DMS 273 (cell line): ENCODE data around the gene TMEM209.

ENCODE experiments used
- DNase-seq: peaks from one replicate; lab custom pipeline; 2025; ENCODE audit not compliant: unreplicated experiment; lab: John Stamatoyannopoulos, UW

TMEM209 gene

DNA sequence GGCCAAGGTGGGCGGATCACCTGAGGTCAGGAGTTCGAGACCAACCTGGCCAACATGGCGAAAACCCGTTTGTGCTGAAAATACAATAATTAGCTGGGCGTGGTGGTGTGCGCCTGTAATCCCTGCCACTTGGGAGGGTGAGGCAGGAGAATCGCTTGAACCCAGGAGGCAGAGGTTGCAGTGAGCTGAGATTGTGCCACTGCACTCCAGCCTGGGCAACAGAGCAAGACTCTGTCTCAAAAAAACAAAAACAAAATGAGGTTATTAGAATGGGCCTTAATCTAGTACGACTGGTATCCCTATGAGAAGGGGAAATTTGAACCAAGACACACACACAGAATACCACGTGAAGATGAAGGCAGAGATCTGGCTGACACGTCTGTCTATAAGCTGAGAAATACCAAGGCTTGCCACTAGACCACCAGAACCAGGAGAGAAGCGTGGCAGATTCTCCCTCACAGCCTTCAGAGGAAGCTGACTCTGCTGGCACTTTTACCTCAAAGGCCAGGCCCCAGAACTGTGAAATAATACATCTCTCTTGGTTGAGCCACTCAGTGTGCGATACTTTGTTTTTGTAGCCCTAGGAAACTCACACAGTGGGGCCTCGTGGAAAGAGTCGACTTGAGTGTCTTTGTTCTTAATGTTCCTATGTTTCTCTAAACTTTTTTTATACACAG is 59.6 kb downstream of the TMEM209 start:
- DNase-seq = no peak

GRCh38 chr7:130144312-130145171 is 60.7 kb downstream of the TMEM209 start:
- no peak for DNase-seq

DNA sequence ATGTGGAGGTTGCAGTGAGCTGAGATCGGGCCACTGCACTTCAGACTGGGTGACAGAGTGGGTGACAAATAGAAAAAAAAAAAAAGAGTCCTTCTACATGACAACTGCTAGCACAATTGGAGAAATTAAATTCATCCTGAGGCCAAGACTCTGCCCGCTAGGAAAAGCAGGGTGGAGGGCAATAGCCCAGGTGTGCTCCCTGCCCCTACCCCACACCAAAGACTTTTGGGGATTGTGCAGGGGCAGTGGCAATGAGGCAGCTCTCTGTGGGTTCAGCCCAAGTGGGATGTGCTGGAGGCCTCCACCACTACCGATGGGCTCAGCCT is 61.3 kb downstream of the TMEM209 start:
- no peak for DNase-seq

DNA sequence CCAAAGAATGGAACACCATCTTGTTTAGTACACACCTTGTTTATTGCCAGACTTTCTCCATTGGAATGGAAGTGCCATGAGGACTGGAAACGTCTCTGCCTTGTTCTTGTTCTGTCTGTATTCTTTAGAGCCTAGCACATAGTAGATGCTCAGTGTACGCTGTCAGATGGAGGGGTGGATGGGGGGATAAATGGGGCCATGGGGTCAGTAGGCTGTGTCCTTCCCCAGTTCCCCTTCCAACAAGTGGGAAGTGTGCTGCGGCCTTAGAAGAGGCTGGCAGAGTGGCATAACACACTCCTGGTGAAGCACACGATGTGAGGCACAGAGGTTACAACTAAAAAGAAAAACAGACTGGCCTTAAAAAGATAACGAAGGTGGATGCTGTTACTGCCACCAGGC is 61.9 kb downstream of the TMEM209 start:
- DNase-seq = no peak

GRCh38 chr7:130142654-130143333 is 62.4 kb downstream of the TMEM209 start:
- no peak for DNase-seq

GRCh38 chr7:130141884-130142653 is 63.1 kb downstream of the TMEM209 start:
- no peak for DNase-seq

- DNase-seq = peak; percentile 48
These were observed 63.9 kb downstream of the TMEM209 start for GRCh38 chr7:130141161-130141883.

GRCh38 chr7:130140551-130141160 is 64.5 kb downstream of the TMEM209 start:
- DNase-seq = no peak

- DNase-seq = no peak
These were observed 65.8 kb downstream of the TMEM209 start for GRCh38 chr7:130139193-130139960.

DNA sequence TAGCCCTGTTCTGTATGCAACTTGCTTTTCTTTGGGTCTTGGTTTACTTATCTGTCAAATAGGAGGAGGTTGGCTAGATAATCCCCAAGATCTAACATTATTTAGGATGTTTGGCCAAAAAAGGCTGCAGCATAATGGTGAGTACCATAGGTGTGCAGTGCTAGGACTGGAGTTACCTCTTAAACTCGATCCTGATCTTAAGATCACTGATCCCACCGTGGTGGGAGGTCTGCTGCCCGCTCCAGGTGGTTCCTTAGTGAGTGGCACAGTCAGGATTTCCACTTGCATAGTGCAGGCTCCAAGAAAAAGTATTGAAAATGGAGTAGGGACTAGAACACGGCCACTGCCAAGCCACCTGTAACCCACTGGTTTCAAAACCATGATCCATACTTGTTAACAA is 68.0 kb downstream of the TMEM209 start:
- DNase-seq = no peak

DNA sequence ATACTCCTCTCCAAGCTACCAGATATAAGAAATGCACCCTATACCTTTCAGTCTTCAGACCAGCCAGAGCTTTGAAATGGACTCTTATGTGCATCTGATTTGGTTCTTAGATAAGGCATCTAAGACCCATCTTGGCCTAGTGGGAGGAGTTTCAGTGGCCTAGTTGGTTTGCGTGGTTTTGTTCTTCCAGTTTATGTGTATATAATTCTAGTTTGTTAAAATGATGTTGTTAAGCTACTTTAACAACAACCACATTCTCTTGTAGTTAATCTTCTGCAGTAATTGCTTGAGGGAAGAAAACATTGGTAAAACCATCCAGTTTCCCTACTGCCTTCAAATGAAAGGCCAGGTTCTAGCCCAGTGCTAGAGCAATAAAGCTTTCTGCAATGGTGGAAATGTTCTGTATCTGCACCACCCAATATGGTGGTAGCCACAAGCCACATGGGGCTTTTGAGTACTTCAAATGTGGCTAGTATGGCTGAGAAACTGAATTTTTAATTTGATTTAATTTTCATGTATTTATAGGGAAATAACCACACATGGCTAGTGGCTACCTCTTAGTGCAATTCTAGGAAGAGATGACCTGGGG is 68.5 kb downstream of the TMEM209 start:
- DNase-seq = no peak

- no peak for DNase-seq
These were observed 69.7 kb downstream of the TMEM209 start for GRCh38 chr7:130135208-130136205.

GRCh38 chr7:130134726-130135125 is 70.5 kb downstream of the TMEM209 start:
- no peak for DNase-seq

- DNase-seq = no peak
These were observed 71.0 kb downstream of the TMEM209 start for GRCh38 chr7:130134106-130134636.

DNA sequence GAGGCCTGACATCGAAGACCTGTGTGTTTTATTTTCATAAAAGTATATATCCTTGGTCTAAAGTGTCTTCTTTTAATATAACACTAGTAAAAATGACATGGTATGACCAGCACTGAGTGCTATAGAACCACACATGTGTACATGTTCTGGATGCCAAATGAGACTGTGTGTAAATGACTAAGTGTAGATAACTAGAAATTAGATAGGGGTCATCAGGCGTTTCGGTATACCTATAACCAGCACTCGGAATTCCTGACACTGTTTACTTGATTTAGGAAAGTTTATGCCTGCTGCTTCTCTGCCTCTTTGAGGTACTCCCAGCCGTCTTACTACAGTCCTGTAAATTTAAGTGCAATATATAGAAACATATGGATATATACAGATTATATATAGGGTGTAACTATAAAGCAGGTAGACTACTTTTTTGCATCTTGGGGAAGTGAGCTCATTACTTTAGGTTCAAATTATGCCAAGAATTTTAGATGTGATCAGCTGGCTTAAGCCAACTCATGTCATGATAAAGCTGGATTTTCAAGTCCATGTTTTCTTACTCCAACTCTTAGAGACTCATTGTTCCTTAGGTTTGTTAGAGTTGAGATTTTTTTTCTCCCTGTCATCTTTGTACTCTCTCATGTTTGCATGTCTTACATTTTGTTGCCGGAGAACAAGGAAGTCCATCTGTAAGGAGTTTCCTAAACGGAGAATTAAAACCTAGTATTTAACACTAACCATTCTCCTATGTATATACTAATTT is 72.0 kb downstream of the TMEM209 start:
- no peak for DNase-seq

GRCh38 chr7:130131964-130132875 is 73.0 kb downstream of the TMEM209 start:
- no peak for DNase-seq
